Ovary (tissue), 3 donors: ENCODE results near the gene RACGAP1.

Source experiments
- POLR2A ChIP-seq: fragments of 450-650 bp; IDR thresholded peaks from one replicate; pipeline ENCODE4 v1.6.1; 2017; ENCODE audit warnings: antibody characterized with exemption, mild to moderate bottlenecking, moderate library complexity
- TF ChIP-seq, protein P1 (sequence below), 3 donors: fragments of 450-650 bp in 2 of 3; fragments of 200-600 bp in 1 of 3; IDR thresholded peaks; one replicate each; pipeline versions ENCODE4 v1.5.1 to v1.8.0; 2016 to 2022; ENCODE audit warnings: antibody characterized with exemption in 3 of 3, mild to moderate bottlenecking in 1 of 3
- donor health status: DM: no; HTN: no; CAD: no.

DNA sequence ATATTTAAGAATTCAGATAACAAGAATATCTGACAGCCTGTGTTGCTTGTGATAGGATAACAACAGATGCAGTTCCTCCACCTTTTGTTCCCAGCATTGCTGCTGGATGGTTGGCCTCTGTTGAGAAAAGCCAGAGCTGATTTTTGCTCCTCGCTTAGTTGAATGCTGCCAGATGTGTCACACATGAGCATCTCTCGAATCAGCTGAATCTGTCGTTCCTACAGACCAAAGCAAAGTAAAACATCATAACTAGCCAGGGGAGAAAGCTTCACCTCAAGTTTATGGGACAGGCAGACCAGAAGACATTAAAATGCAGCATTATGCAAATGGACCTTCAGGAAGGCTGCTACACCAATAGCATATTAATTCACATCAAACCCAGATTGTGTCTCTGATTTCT, 20.1 kb downstream of the RACGAP1 start:
- TF ChIP-seq, protein P1, sequence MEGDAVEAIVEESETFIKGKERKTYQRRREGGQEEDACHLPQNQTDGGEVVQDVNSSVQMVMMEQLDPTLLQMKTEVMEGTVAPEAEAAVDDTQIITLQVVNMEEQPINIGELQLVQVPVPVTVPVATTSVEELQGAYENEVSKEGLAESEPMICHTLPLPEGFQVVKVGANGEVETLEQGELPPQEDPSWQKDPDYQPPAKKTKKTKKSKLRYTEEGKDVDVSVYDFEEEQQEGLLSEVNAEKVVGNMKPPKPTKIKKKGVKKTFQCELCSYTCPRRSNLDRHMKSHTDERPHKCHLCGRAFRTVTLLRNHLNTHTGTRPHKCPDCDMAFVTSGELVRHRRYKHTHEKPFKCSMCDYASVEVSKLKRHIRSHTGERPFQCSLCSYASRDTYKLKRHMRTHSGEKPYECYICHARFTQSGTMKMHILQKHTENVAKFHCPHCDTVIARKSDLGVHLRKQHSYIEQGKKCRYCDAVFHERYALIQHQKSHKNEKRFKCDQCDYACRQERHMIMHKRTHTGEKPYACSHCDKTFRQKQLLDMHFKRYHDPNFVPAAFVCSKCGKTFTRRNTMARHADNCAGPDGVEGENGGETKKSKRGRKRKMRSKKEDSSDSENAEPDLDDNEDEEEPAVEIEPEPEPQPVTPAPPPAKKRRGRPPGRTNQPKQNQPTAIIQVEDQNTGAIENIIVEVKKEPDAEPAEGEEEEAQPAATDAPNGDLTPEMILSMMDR (IDR thresholded peaks at IDR 0.05) = no peak
- TF ChIP-seq POLR2A = no peak
